ENCODE measurements around the gene ARG1. TPM values are rescaled to one million over a fixed set of nuclear protein-coding genes. Genes with fewer than 3 reads are reported as not detected.
A peak's percentile ranks its signal among the peaks of the same experiment; 100 is the strongest.

Gene ARG1
- total RNA-seq, 1 donor from 2014 or later, result not detected

DNA sequence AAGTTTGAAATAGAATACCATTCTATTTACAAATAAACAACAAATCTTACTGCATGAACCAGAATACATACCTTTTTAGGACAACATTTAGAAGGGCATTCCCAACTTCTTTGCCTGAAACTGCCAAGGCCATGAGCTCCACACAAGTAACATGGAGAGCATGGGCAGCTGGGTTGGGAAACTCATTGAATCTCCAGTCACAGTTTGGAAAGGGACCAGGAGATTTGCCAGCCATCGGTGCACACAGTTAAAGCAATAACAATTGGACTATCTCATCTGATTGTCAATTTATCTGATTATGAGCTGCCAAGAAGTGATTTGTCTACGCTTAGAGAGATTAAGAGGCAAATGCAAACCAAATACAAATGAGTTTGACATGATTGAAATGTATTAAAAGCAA, 19.9 kb downstream of the ARG1 start:
- Histone ChIP-seq H3K27me3 (ENCODE audit: control insufficient read depth, insufficient read depth, low read length) (no peaks in the 10 kb centered on the region), H3K36me3 (ENCODE audit: control insufficient read depth, insufficient read depth, low read length) (peaks cover 9% of the 10 kb centered on the region), H3K4me3 (ENCODE audit: low read depth, low read length) (no peak overlapping the region)
- TF ChIP-seq, protein P1, sequence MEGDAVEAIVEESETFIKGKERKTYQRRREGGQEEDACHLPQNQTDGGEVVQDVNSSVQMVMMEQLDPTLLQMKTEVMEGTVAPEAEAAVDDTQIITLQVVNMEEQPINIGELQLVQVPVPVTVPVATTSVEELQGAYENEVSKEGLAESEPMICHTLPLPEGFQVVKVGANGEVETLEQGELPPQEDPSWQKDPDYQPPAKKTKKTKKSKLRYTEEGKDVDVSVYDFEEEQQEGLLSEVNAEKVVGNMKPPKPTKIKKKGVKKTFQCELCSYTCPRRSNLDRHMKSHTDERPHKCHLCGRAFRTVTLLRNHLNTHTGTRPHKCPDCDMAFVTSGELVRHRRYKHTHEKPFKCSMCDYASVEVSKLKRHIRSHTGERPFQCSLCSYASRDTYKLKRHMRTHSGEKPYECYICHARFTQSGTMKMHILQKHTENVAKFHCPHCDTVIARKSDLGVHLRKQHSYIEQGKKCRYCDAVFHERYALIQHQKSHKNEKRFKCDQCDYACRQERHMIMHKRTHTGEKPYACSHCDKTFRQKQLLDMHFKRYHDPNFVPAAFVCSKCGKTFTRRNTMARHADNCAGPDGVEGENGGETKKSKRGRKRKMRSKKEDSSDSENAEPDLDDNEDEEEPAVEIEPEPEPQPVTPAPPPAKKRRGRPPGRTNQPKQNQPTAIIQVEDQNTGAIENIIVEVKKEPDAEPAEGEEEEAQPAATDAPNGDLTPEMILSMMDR (IDR thresholded peaks at IDR 0.05; ENCODE audit: insufficient read depth, low read length, severe bottlenecking), result no peak
- no peak for DNase-seq (ENCODE audit: low read depth)
- no peak for FAIRE-seq

GRCh38 chr6:131594074-131594473, 21.0 kb downstream of the ARG1 start:
- DNase-seq (ENCODE audit: low read depth) (no peak), FAIRE-seq (no peak)
- Histone ChIP-seq H3K36me3 (ENCODE audit: control insufficient read depth, insufficient read depth, low read length) (peaks cover 7% of the 10 kb centered on the region), H3K27me3 (ENCODE audit: control insufficient read depth, insufficient read depth, low read length) (no peaks in the 10 kb centered on the region), H3K4me3 (ENCODE audit: low read depth, low read length) (no peak overlapping the region)
- TF ChIP-seq, protein P1 (IDR thresholded peaks at IDR 0.05; ENCODE audit: insufficient read depth, low read length, severe bottlenecking), result no peak

GRCh38 chr6:131597446-131597845, 24.4 kb downstream of the ARG1 start:
- TF ChIP-seq, protein P1 (IDR thresholded peaks at IDR 0.05; ENCODE audit: insufficient read depth, low read length, severe bottlenecking), result peak; percentile 15
- H3K36me3 ChIP-seq (ENCODE audit: control insufficient read depth, insufficient read depth, low read length), result peaks cover 12% of the 10 kb centered on the region
- no peaks in the 10 kb centered on the region for H3K27me3 ChIP-seq (ENCODE audit: control insufficient read depth, insufficient read depth, low read length)
- H3K4me3 ChIP-seq (ENCODE audit: low read depth, low read length), result no peak overlapping the region
- no peak for FAIRE-seq
- peak; percentile 7 for DNase-seq (ENCODE audit: low read depth)

GRCh38 chr6:131600716-131601115, 27.7 kb downstream of the ARG1 start:
- Histone ChIP-seq H3K36me3 (ENCODE audit: control insufficient read depth, insufficient read depth, low read length) (peaks cover 13% of the 10 kb centered on the region), H3K4me3 (ENCODE audit: low read depth, low read length) (no peak overlapping the region), H3K27me3 (ENCODE audit: control insufficient read depth, insufficient read depth, low read length) (no peaks in the 10 kb centered on the region)
- no peak for FAIRE-seq
- TF ChIP-seq, protein P1 (IDR thresholded peaks at IDR 0.05; ENCODE audit: insufficient read depth, low read length, severe bottlenecking), result no peak
- DNase-seq (ENCODE audit: low read depth), result no peak

DNA sequence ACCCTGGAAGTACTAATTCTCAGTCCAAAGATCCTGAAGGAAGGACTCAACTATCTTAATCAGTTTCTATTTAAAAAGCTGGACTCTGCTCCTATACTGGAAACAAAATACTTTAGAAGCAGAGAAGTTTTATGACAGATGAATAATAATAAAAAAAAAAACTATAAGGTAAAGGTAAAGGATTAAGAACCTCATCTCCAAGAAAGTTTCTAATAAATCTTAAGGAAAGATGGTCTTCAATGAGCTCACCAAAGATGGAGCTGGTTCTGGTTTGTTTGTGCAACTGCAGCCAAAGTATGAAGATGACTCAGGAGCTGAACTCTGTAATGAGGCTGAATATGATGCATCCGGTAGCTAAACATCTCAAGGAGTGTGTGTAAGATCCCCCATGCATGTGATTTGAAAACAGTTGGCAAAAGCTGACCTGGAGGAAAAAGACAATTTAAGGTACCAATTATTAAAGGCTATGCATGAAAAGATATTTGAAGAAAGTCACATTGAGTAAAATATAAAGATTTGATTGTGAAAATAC, 29.8 kb downstream of the ARG1 start:
- DNase-seq (ENCODE audit: low read depth) (peak; percentile 55), FAIRE-seq (no peak)
- no peak overlapping the region for H3K4me3 ChIP-seq (ENCODE audit: low read depth, low read length)
- TF ChIP-seq, protein P1 (IDR thresholded peaks at IDR 0.05; ENCODE audit: insufficient read depth, low read length, severe bottlenecking), result no peak
- peaks cover 11% of the 10 kb centered on the region for H3K36me3 ChIP-seq (ENCODE audit: control insufficient read depth, insufficient read depth, low read length)
- no peaks in the 10 kb centered on the region for H3K27me3 ChIP-seq (ENCODE audit: control insufficient read depth, insufficient read depth, low read length)

DNA sequence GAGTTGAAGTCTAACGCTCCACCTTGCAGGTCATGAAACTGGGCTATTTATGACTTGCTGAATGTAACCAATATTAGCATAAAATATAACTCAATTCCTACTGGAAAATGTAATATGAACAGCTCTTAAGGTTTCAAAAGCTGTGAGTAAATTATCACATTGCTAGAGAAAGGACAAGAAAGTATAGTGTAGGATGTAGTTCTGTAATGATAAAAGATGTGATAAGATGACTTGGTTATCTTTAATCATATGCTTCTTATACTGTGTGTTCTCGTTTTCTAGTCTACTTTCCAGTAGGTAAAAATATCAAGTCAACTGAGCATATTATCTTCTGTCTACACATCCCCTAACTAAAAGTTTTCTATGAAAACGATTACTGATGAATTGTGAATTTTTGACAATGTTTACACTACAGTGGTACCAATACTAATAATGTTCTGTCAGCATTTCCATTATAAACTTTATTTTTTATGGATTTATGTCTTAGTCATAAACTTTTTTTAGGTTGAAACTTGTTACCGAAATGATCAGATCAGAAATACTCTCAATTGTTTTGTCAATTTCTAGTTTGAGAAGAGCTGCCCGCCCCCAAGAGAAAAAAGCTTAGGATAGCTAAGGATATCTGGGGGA, 40.4 kb downstream of the ARG1 start:
- Histone ChIP-seq H3K36me3 (ENCODE audit: control insufficient read depth, insufficient read depth, low read length) (peaks cover 8% of the 10 kb centered on the region), H3K27me3 (ENCODE audit: control insufficient read depth, insufficient read depth, low read length) (no peaks in the 10 kb centered on the region), H3K4me3 (ENCODE audit: low read depth, low read length) (no peak overlapping the region)
- DNase-seq (ENCODE audit: low read depth) (no peak), FAIRE-seq (no peak)
- TF ChIP-seq, protein P1 (IDR thresholded peaks at IDR 0.05; ENCODE audit: insufficient read depth, low read length, severe bottlenecking), result no peak

All from bronchial epithelial cell (primary cell).